WI38 (cell line): Measurements from ENCODE around the gene PYGO1.
A peak's percentile ranks its signal among the peaks of the same experiment; 100 is the strongest.

ENCODE experiments used
- H3K4me3 ChIP-seq: 2 replicates; pipeline ENCODE4 v1.5.1; 2011; ENCODE audit warnings: low read depth, mild to moderate bottlenecking, control low read depth, low read length
- TF ChIP-seq, protein P1 (sequence below): IDR thresholded peaks from 2 replicates; pipeline ENCODE4 v1.5.1; 2012; ENCODE audit warnings: low read depth, mild to moderate bottlenecking, control low read depth, low read length

The PYGO1 gene

DNA sequence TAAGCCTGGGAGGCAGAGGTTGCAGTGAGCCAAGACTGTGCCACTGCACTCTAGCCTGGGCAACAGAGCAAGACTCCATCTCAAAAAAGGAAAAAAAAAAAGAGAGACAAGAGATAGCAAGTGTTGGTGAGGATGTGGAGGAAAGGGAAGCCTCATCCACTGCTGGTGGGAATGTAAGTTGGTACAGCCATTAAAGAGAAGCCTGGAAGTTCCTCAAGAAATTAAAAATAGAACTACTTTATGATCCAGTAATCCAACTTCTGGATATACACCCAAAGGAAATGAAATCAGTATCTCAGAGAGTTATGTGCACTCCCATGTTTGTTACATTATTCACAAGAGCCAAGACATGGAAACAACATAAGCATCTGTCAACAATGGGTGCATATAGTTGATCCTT lies 14.9 kb downstream of the PYGO1 start:
- TF ChIP-seq, protein P1, sequence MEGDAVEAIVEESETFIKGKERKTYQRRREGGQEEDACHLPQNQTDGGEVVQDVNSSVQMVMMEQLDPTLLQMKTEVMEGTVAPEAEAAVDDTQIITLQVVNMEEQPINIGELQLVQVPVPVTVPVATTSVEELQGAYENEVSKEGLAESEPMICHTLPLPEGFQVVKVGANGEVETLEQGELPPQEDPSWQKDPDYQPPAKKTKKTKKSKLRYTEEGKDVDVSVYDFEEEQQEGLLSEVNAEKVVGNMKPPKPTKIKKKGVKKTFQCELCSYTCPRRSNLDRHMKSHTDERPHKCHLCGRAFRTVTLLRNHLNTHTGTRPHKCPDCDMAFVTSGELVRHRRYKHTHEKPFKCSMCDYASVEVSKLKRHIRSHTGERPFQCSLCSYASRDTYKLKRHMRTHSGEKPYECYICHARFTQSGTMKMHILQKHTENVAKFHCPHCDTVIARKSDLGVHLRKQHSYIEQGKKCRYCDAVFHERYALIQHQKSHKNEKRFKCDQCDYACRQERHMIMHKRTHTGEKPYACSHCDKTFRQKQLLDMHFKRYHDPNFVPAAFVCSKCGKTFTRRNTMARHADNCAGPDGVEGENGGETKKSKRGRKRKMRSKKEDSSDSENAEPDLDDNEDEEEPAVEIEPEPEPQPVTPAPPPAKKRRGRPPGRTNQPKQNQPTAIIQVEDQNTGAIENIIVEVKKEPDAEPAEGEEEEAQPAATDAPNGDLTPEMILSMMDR, result no peak
- no peak overlapping the region for H3K4me3 ChIP-seq

DNA sequence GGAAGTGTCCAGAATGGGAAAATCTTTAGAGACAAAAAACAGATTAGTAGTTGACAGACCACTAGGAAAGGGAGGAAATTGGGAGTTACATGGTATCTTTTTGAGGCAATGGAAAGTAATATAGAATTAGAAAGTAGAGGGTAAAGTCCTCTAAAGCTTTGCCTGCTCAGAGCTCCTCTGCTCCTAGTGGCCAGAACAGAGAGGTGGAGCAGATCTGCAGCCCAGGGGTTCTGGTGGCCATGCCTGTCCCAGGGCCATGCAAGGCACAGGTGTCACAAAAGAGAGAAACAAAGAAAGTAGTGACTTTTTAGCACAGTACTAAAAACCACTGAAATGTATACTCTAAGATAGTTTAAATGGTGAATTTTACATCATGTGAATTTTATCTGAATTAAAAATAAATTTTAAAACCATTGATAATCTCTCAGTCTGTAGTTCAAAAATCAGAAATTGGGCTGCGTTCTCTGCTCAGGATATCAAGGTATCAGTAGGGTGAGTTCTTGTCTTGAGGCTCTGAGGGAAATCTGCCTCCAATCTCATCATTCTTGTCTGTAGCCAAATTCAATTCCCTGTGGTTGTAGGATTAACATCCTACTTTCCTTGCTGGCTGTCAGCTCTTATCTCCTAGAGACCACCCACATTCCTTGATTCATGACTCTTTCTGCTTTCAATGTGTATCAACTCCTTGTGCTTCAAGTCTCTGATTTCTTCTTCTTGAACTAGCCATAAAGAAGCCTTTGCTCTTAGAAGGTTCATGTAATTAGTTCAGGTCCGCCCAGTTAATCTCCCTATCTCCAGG lies 23.6 kb downstream of the PYGO1 start:
- no peak overlapping the region for H3K4me3 ChIP-seq
- TF ChIP-seq, protein P1, result 0 out of 2 replicates have a peak, but pooled peaks have one; percentile 8

DNA sequence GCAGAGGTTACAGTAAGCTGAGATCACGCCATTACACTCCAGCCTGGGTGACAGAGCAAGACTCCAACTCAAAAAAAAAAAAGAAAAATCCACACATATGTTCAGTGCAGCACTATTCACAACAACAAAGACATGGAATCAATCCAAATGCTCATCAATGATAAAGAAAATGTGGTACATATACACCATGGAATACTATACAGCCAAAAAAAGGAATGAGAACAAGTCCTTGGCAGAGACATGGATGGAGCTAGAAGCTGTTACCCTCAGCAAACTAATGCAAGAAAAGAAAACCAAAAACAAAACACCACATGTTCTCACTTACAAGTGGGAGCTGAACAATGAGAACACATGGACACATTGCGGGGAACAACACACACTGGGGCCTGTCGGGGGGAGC lies 25.5 kb downstream of the PYGO1 start:
- TF ChIP-seq, protein P1, result no peak
- no peak overlapping the region for H3K4me3 ChIP-seq

DNA sequence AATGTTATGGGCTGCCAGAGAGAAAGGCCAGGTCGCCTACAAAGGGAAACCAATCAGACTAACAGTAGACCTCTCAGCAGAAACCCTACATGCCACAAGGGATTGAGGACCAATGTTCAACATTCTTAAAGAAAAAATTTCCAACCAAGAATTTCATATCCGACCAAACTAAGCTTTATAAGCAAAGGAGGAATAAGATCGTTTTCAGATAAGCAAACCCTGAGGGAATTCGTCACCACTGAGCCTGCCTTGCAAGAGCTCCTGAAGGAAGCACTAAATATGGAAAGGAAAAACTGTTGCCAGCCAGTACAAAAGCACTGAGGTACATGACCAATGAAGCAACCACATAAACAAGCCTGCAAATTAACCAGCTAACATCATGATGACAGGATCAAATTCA lies 33.1 kb downstream of the PYGO1 start:
- TF ChIP-seq, protein P1, result no peak
- H3K4me3 ChIP-seq, result no peak overlapping the region

DNA sequence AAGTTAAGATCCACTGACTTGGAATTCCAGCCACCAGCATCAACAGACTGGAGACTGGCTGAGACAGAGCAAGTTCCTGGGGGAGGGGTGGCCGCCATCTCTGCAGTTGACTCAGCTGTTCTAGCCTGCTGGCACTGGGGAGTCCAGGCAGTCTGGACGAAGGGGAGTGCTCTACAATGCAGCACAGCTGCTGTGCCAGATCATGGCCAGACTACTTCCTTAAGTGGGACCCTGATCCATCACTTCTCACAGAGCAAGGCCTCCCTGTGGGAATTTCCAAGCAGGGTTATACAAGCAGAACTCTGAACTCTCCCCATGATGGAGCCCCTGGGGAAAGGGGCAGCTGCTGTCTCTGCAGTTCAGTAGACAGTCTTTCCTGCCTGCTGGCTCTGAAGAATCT lies 35.2 kb downstream of the PYGO1 start:
- TF ChIP-seq, protein P1, result no peak
- H3K4me3 ChIP-seq, result no peak overlapping the region

DNA sequence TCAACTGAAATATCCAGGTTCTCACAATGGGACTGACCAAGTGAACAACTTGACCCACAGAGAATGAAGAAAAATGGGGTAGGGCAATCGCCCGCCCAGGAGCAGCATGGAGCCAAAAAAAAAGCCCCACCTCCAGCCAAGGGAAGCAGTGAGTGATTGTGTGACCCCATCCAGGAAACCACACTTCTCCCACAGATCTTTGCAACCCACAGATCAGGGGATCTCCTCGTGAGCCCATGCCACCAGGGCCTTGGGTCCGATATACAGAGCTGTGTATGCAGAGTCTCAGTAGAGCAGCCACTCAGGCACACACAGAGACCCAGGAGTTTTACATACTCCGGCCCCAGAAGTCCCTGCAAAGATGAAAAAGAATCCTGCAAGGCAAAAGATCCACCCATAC lies 35.7 kb downstream of the PYGO1 start:
- TF ChIP-seq, protein P1, result no peak
- H3K4me3 ChIP-seq, result no peak overlapping the region

DNA sequence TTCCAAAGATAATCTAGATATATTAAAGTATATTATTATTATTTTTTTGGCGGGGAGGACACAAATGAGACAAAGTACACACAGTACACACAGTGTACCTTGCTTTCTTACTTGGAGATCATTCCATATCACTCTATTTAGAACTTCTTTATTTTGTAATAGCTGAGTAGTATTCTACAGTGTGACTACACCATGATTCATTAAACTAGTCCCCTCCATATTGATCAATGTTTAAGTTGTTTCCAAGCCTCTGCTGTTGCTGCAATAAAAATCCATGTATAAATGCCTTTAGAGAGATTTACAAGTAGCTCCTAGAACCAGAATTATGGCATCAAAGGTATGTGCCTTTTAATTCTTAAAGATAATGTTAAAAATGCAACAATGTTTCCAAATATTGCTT lies 38.8 kb downstream of the PYGO1 start:
- TF ChIP-seq, protein P1, result no peak
- H3K4me3 ChIP-seq, result no peak overlapping the region
